ENCODE data around the gene IL17B.

- TF ChIP-seq CTCF (IDR thresholded peaks at IDR 0.05) = no peak
- TF ChIP-seq POLR2A (IDR thresholded peaks at IDR 0.05) = no peak
- TF ChIP-seq POLR2AphosphoS5 (IDR thresholded peaks at IDR 0.05) = no peak
Observed at GRCh38 chr5:149383399-149383798, 4.3 kb upstream of the IL17B start.

All from breast epithelium (tissue), 3 donors.